B cell (primary cell): ENCODE results near the gene RGS7. TPM values are rescaled to one million over a fixed set of nuclear protein-coding genes. Genes with fewer than 3 reads are reported as not detected.
"Not testable (repeated sequence)": the region's sequence is repeated elsewhere in the genome, so short reads cannot be mapped to it uniquely, and the experiment has no call there.

Source experiments
- ATAC-seq: fragments of 200-7000 bp; cut with Tn5 transposase; one replicate; pipeline ENCODE4 v1.10.0; 2021; ENCODE audit warnings: low read depth, mild to moderate bottlenecking, moderate number of reproducible peaks, moderate library complexity
- CTCF ChIA-PET: fragments of 350-600 bp; sonication (Branson Sonifier 250); formaldehyde crosslinking; loops from one replicate; lab custom pipeline; 2021; ENCODE audit warnings: antibody characterized with exemption, inconsistent platforms; lab: Charles Lee
- POLR2A ChIA-PET: fragments of 350-600 bp; sonication (Branson Sonifier 250); formaldehyde crosslinking; loops from one replicate; lab custom pipeline; 2021; ENCODE audit warnings: antibody characterized with exemption; lab: Charles Lee
- DNase-seq: peaks from one replicate; pipeline ENCODE4 v3.0.0; 2013
- H2AFZ ChIP-seq: 2 replicates; pipeline ENCODE4 v1.6.1; 2012; ENCODE audit warnings: mild to moderate bottlenecking, low read depth, low read length; ENCODE audit not compliant: insufficient read depth, poor library complexity, severe bottlenecking
- H3K27ac ChIP-seq, 2 donors: 1 replicate in 1 of 2; 2 replicates in 1 of 2; pipeline ENCODE4 v1.5.1; 2012 to 2013; ENCODE audit warnings: low read length in 2 of 2, mild to moderate bottlenecking in 2 of 2, moderate library complexity in 1 of 2
- H3K27me3 ChIP-seq, 4 experiments: fragments of 200-600 bp in 1 of 4; sonication (generic) in 1 of 4; replicated peaks in 1 of 4; 1 replicate in 2 of 4; 2 replicates in 2 of 4; pipeline versions ENCODE4 v1.6.1 to v1.7.0; 2013 to 2016; ENCODE audit warnings: low read length in 3 of 4, mild to moderate bottlenecking in 2 of 4, mixed read lengths in 1 of 4, moderate library complexity in 1 of 4; ENCODE audit not compliant: insufficient read depth in 4 of 4, control insufficient read depth in 3 of 4; ENCODE audit errors: control extremely low read depth in 1 of 4
- H3K36me3 ChIP-seq, 2 experiments: replicated peaks in 1 of 2; 1 replicate in 1 of 2; 2 replicates in 1 of 2; pipeline versions ENCODE4 v1.6.1 to v1.7.1; 2013; ENCODE audit warnings: low read length in 1 of 2; ENCODE audit not compliant: insufficient read depth in 2 of 2, control insufficient read depth in 1 of 2; ENCODE audit errors: control extremely low read depth in 1 of 2, extremely low read depth in 1 of 2
- H3K4me1 ChIP-seq, 2 donors: fragments of 200-600 bp in 1 of 2; sonication (generic) in 1 of 2; 1 replicate in 1 of 2; 2 replicates in 1 of 2; pipeline versions ENCODE4 v1.5.1 to v1.6.1; 2013 to 2017; ENCODE audit warnings: low read length in 2 of 2; ENCODE audit not compliant: control insufficient read depth in 2 of 2, insufficient read depth in 2 of 2
- H3K4me2 ChIP-seq: replicated peaks from 2 replicates; pipeline ENCODE3; 2012; ENCODE audit warnings: mild to moderate bottlenecking, low read depth, low read length; ENCODE audit not compliant: poor library complexity, severe bottlenecking
- H3K4me3 ChIP-seq, 5 experiments: fragments of 200-600 bp in 1 of 5; sonication (generic) in 1 of 5; 1 replicate in 3 of 5; 2 replicates in 2 of 5; pipeline versions ENCODE4 v1.5.1 to v1.7.0; 2011 to 2016; ENCODE audit warnings: low read length in 4 of 5, mild to moderate bottlenecking in 4 of 5, low read depth in 2 of 5, control low read depth in 1 of 5, moderate library complexity in 1 of 5; ENCODE audit not compliant: insufficient read depth in 1 of 5; ENCODE audit errors: control extremely low read depth in 1 of 5, extremely low read depth in 1 of 5
- H3K79me2 ChIP-seq: fragments of 200-600 bp; sonication (generic); one replicate; pipeline ENCODE4 v1.6.0; 2016; ENCODE audit warnings: low read length; ENCODE audit not compliant: control insufficient read depth, insufficient read depth
- H3K9ac ChIP-seq: fragments of 200-600 bp; sonication (generic); 2 replicates; pipeline ENCODE4 v1.6.1; 2017; ENCODE audit warnings: mild to moderate bottlenecking, low read length, moderate library complexity
- H3K9me3 ChIP-seq, 3 donors: one replicate each; pipeline versions ENCODE4 v1.6.1 to v1.7.1; 2013; ENCODE audit warnings: low read length in 2 of 3; ENCODE audit not compliant: control insufficient read depth in 2 of 3, insufficient read depth in 1 of 3; ENCODE audit errors: control extremely low read depth in 1 of 3
- H4K20me1 ChIP-seq: 2 replicates; pipeline ENCODE4 v1.6.0; 2012; ENCODE audit warnings: mild to moderate bottlenecking, low read length; ENCODE audit not compliant: insufficient read depth, control insufficient read depth, poor library complexity, severe bottlenecking
- H3K27ac Mint-ChIP-seq: one replicate; pipeline ENCODE4 v1.8.0; 2021; ENCODE audit warnings: mixed read lengths
- H3K27me3 Mint-ChIP-seq: one replicate; pipeline ENCODE4 v1.8.0; 2021; ENCODE audit warnings: mixed read lengths
- H3K4me1 Mint-ChIP-seq: one replicate; pipeline ENCODE4 v1.8.0; 2021; ENCODE audit warnings: mixed read lengths
- H3K4me3 Mint-ChIP-seq: one replicate; pipeline ENCODE4 v1.8.0; 2021; ENCODE audit warnings: mixed read lengths
- H3K9me3 Mint-ChIP-seq: one replicate; pipeline ENCODE4 v1.8.0; 2022; ENCODE audit warnings: mixed read lengths; ENCODE audit not compliant: insufficient read depth
- EZH2 ChIP-seq: IDR thresholded peaks from 2 replicates; pipeline ENCODE4 v1.6.1; 2012; ENCODE audit warnings: borderline replicate concordance, low read depth, mild to moderate bottlenecking, moderate library complexity, low read length; ENCODE audit not compliant: insufficient read depth, poor library complexity, severe bottlenecking
- WGBS: methylation state at CpG from one replicate; pipeline ENCODE4 v1.1.5; 2013; ENCODE audit warnings: missing lambda C conversion rate; ENCODE audit not compliant: insufficient coverage; 5-methylcytosine and 5-hydroxymethylcytosine counted together
- intact Hi-C: fragments of 100-400 bp; cut with micrococcal nuclease; formaldehyde crosslinking; loops from one replicate; pipeline ENCODE4 v1.10.0; 2022
- polyA plus RNA-seq: library from polyadenylated mRNA; depleted of rRNA; stranded (reverse); fragments of >200 nt; gene quantifications from 2 replicates; pipeline ENCODE4 v1.2.3, GENCODE V29; 2012
- total RNA-seq, 2 donors: library from RNA; stranded (reverse); fragments of 120-200 nt in 1 of 2; gene quantifications; 1 replicate in 1 of 2; 2 replicates in 1 of 2; pipeline versions ENCODE4 v1.2.3 to v1.2.4, GENCODE V29; 2013 to 2022
- TF ChIP-seq, protein P1 (sequence below): fragments of 200-600 bp; IDR thresholded peaks from one replicate; pipeline ENCODE4 v1.8.0; 2022; ENCODE audit warnings: antibody characterized with exemption, mild to moderate bottlenecking

The RGS7 gene
- total and polyA plus RNA-seq, 2 donors (not counting 1 experiment from before 2014, with no cell fraction given), result 0.15 to 1.8 TPM

DNA sequence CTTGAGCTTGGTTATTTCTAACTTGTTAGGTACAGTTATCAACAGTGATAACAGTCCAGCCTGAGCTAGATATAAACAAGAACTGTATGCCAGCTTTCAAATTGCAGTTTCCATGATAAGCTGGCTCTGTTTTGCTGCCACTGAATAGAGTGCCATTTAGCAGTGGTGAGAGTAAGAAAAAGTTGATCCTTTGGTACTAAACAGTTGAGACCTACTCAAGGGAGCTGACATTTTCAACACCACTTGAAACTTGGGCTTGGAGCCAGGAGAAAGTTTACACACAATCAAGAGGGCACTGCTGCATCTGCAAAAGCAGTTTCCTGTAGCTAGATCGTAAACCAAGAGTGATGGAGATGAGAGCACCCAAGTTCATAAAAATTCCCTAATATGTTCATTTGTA lies 131.3 kb downstream of the RGS7 start:
- Histone ChIP-seq H2AFZ (no peak overlapping the region), H3K27me3 (no peaks in the 10 kb centered on the region), H3K4me3 (no peak overlapping the region), H3K79me2 (no peaks in the 10 kb centered on the region), H3K27ac (no peak overlapping the region), H4K20me1 (no peaks in the 10 kb centered on the region), H3K4me2 (no peak overlapping the region), H3K36me3 (no peaks in the 10 kb centered on the region), H3K9ac (no peak overlapping the region), H3K4me1 (no peaks in the 10 kb centered on the region), H3K9me3 (peaks cover 0 to 3% (median 0%) of the 10 kb centered on the region in 3 donors)
- no peak for ATAC-seq
- no peaks in the 10 kb centered on the region for H3K27me3 Mint-ChIP-seq
- intact Hi-C loops, result no loop called here
- DNase-seq, result no peak
- H3K27ac Mint-ChIP-seq, result no peak overlapping the region
- peaks cover 8% of the 10 kb centered on the region for H3K9me3 Mint-ChIP-seq
- H3K4me3 Mint-ChIP-seq, result no peak overlapping the region
- H3K4me1 Mint-ChIP-seq, result no peaks in the 10 kb centered on the region
- CTCF ChIA-PET, result no interaction called here
- POLR2A ChIA-PET, result no interaction called here
- no peak for TF ChIP-seq EZH2
- TF ChIP-seq, protein P1, sequence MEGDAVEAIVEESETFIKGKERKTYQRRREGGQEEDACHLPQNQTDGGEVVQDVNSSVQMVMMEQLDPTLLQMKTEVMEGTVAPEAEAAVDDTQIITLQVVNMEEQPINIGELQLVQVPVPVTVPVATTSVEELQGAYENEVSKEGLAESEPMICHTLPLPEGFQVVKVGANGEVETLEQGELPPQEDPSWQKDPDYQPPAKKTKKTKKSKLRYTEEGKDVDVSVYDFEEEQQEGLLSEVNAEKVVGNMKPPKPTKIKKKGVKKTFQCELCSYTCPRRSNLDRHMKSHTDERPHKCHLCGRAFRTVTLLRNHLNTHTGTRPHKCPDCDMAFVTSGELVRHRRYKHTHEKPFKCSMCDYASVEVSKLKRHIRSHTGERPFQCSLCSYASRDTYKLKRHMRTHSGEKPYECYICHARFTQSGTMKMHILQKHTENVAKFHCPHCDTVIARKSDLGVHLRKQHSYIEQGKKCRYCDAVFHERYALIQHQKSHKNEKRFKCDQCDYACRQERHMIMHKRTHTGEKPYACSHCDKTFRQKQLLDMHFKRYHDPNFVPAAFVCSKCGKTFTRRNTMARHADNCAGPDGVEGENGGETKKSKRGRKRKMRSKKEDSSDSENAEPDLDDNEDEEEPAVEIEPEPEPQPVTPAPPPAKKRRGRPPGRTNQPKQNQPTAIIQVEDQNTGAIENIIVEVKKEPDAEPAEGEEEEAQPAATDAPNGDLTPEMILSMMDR, result no peak
- WGBS, result no CpG with 5 or more reads among the region's 1 CpG

GRCh38 chr1:241224189-241224588 lies 132.8 kb downstream of the RGS7 start:
- H3K4me3 ChIP-seq, intact Hi-C loops, H3K36me3 ChIP-seq, POLR2A ChIA-PET, H3K4me1 ChIP-seq, H3K4me3 Mint-ChIP-seq, H3K9ac ChIP-seq, H3K27me3 Mint-ChIP-seq, ATAC-seq, H3K9me3 ChIP-seq, H3K27ac ChIP-seq, H3K27ac Mint-ChIP-seq, H4K20me1 ChIP-seq, DNase-seq, H3K9me3 Mint-ChIP-seq, H3K79me2 ChIP-seq, H3K4me2 ChIP-seq, H3K4me1 Mint-ChIP-seq, H2AFZ ChIP-seq, CTCF ChIA-PET, H3K27me3 ChIP-seq: not testable (repeated sequence)
- no CpG with 5 or more reads among the region's 3 CpGs for WGBS

DNA sequence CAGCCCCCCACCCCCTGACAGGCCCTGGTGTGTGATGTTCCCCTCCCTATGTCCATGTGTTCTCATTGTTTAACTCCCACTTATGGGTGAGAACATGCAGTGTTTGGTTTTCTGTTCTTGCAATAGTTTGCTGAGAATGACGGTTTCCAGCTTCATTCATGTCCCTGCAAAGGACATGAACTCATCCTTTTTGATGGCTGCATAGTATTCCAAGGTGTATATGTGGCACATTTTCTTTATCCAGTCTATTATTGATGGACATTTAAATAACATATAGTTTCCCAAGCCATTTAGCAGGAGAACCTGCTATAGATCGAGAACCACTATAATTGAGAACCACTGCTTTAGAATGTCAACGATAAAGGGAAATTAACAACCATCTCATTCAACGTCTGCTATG lies 134.2 kb downstream of the RGS7 start:
- H3K4me1 Mint-ChIP-seq, H2AFZ ChIP-seq, H3K4me3 Mint-ChIP-seq, H3K4me2 ChIP-seq, DNase-seq, H3K27me3 Mint-ChIP-seq, H3K9me3 ChIP-seq, H3K9me3 Mint-ChIP-seq, H3K4me3 ChIP-seq, H3K27me3 ChIP-seq, H3K36me3 ChIP-seq, H3K27ac ChIP-seq, CTCF ChIA-PET, H3K9ac ChIP-seq, H3K4me1 ChIP-seq, ATAC-seq, POLR2A ChIA-PET, H3K27ac Mint-ChIP-seq, H3K79me2 ChIP-seq, intact Hi-C loops, H4K20me1 ChIP-seq: not testable (repeated sequence)
- WGBS, result no CpG with 5 or more reads among the region's 4 CpGs
